Cardiac muscle cell (in vitro differentiated cells and primary cell): ENCODE results near the gene ENOX1. TPM values are rescaled to one million over a fixed set of nuclear protein-coding genes. Genes with fewer than 3 reads are reported as not detected.
A peak's percentile ranks its signal among the peaks of the same experiment; 100 is the strongest.

ENCODE experiments used
- DNase-seq, 2 donors: peaks; one replicate each; pipeline versions ENCODE4 v3.0.0 to v3.0.0-alpha.2; 2010 to 2017; ENCODE audit warnings: low read depth in 1 of 2, low spot score in 1 of 2
- H3K27ac ChIP-seq: fragments of 200-600 bp; sonication (generic); 2 replicates; pipeline ENCODE4 v1.5.1; 2016
- H3K27me3 ChIP-seq: fragments of 200-600 bp; sonication (generic); 2 replicates; pipeline ENCODE4 v1.6.0; 2016; ENCODE audit warnings: control low read depth
- H3K36me3 ChIP-seq: fragments of 200-600 bp; sonication (generic); 2 replicates; pipeline ENCODE4 v1.5.1; 2016; ENCODE audit warnings: control low read depth
- H3K4me1 ChIP-seq: fragments of 200-600 bp; sonication (generic); 2 replicates; pipeline ENCODE4 v1.8.1; 2017; ENCODE audit warnings: low read depth, mild to moderate bottlenecking, mixed run types
- H3K4me3 ChIP-seq: fragments of 200-600 bp; sonication (generic); 2 replicates; pipeline ENCODE4 v1.5.1; 2016; ENCODE audit warnings: mild to moderate bottlenecking
- H3K9me3 ChIP-seq: fragments of 200-600 bp; sonication (generic); 2 replicates; pipeline ENCODE4 v1.5.1; 2017; ENCODE audit warnings: low read depth, mild to moderate bottlenecking, control low read depth
- CTCF ChIP-seq: IDR thresholded peaks from 2 replicates; pipeline ENCODE4 v1.5.1; 2012; ENCODE audit warnings: low read depth, mild to moderate bottlenecking, low read length
- polyA plus RNA-seq: library from polyadenylated mRNA; unstranded; fragments of >200 nt; fragmentation: Nextera tagmentation; extraction: Ambion mirVana; gene quantifications from 2 replicates; pipeline ENCODE4 v1.2.1, GENCODE V29; 2016
- total RNA-seq: library from RNA; depleted of rRNA; stranded (reverse); fragments of >200 nt; gene quantifications from 2 replicates; pipeline ENCODE4 v1.2.3, GENCODE V29; 2016

The ENOX1 gene
- total and polyA plus RNA-seq, 2 experiments from 2014 or later: 2.0 to 5.1 TPM

- Histone ChIP-seq H3K36me3 (no peaks in the 10 kb centered on the region), H3K9me3 (no peaks in the 10 kb centered on the region), H3K27me3 (no peaks in the 10 kb centered on the region), H3K4me1 (no peaks in the 10 kb centered on the region), H3K4me3 (no peak overlapping the region), H3K27ac (no peak overlapping the region)
- TF ChIP-seq CTCF: no peak
- no peak for DNase-seq
These were observed 385.4 kb downstream of the ENOX1 start for GRCh38 chr13:43401361-43401760.

GRCh38 chr13:43397111-43397510 lies 389.7 kb downstream of the ENOX1 start:
- TF ChIP-seq CTCF: no peak
- H3K36me3 ChIP-seq: no peaks in the 10 kb centered on the region
- no peak overlapping the region for H3K27ac ChIP-seq
- H3K27me3 ChIP-seq: no peaks in the 10 kb centered on the region
- no peaks in the 10 kb centered on the region for H3K4me1 ChIP-seq
- DNase-seq: peak in 1 of 2 donors; percentile 9
- no peaks in the 10 kb centered on the region for H3K9me3 ChIP-seq
- H3K4me3 ChIP-seq: no peak overlapping the region

GRCh38 chr13:43391036-43391435 lies 395.7 kb downstream of the ENOX1 start:
- no peak for DNase-seq
- no peaks in the 10 kb centered on the region for H3K27me3 ChIP-seq
- no peaks in the 10 kb centered on the region for H3K36me3 ChIP-seq
- H3K4me1 ChIP-seq: no peaks in the 10 kb centered on the region
- H3K4me3 ChIP-seq: no peak overlapping the region
- H3K9me3 ChIP-seq: no peaks in the 10 kb centered on the region
- no peak for TF ChIP-seq CTCF
- H3K27ac ChIP-seq: no peak overlapping the region

GRCh38 chr13:43390619-43391018 lies 396.2 kb downstream of the ENOX1 start:
- Histone ChIP-seq H3K36me3 (no peaks in the 10 kb centered on the region), H3K27ac (no peak overlapping the region), H3K4me3 (no peak overlapping the region), H3K4me1 (no peaks in the 10 kb centered on the region), H3K9me3 (no peaks in the 10 kb centered on the region), H3K27me3 (no peaks in the 10 kb centered on the region)
- no peak for DNase-seq
- no peak for TF ChIP-seq CTCF

- Histone ChIP-seq H3K27ac (no peak overlapping the region), H3K27me3 (no peaks in the 10 kb centered on the region), H3K36me3 (no peaks in the 10 kb centered on the region), H3K9me3 (no peaks in the 10 kb centered on the region), H3K4me3 (no peak overlapping the region), H3K4me1 (no peaks in the 10 kb centered on the region)
- no peak for DNase-seq
- TF ChIP-seq CTCF: no peak
These were observed 396.8 kb downstream of the ENOX1 start for GRCh38 chr13:43389983-43390382.

- no peak overlapping the region for H3K4me3 ChIP-seq
- TF ChIP-seq CTCF: no peak
- H3K27ac ChIP-seq: no peak overlapping the region
- peak in 1 of 2 donors; percentile 34 for DNase-seq
- H3K36me3 ChIP-seq: no peaks in the 10 kb centered on the region
- H3K9me3 ChIP-seq: no peaks in the 10 kb centered on the region
- H3K4me1 ChIP-seq: no peaks in the 10 kb centered on the region
- H3K27me3 ChIP-seq: no peaks in the 10 kb centered on the region
These were observed 397.2 kb downstream of the ENOX1 start for GRCh38 chr13:43389573-43389972.
